ENCODE results near the gene TRAF1.

TRAF1 gene

GRCh38 chr9:120944434-120944843, 17.8 kb upstream of the TRAF1 start:
- H4K20me1 ChIP-seq = no peaks in the 10 kb centered on the region
- no peak overlapping the region for H3K4me3 ChIP-seq
- H3K9me3 ChIP-seq (replicated peaks in 1 of 11) = no peaks in the 10 kb centered on the region
- peaks cover 5 to 32% (median 17%) of the 10 kb centered on the region in 10 experiments; a peak in 16 of 20 replicates for H3K4me1 ChIP-seq
- peak overlapping the region in 6 of 11 experiments; percentile 19 to 65 (median 44); a peak in 8 of 22 replicates for H3K27ac ChIP-seq
- H3K4me2 ChIP-seq = peak overlapping the region in 9 of 11 experiments; percentile 2 to 62 (median 28); a peak in 11 of 22 replicates
- no peaks in the 10 kb centered on the region for H3K27me3 ChIP-seq
- H3K36me3 ChIP-seq = no peaks in the 10 kb centered on the region
- no peak overlapping the region for H3K9ac ChIP-seq
- no peak for TF ChIP-seq Cebpa-rat (IDR thresholded peaks at IDR 0.05)

- H3K9ac ChIP-seq = no peak overlapping the region
- H3K4me1 ChIP-seq = peaks cover 8 to 32% (median 21%) of the 10 kb centered on the region in 10 experiments; a peak in 19 of 20 replicates
- no peaks in the 10 kb centered on the region for H3K27me3 ChIP-seq
- no peak overlapping the region for H3K4me2 ChIP-seq
- H3K36me3 ChIP-seq = no peaks in the 10 kb centered on the region
- H4K20me1 ChIP-seq = no peaks in the 10 kb centered on the region
- H3K27ac ChIP-seq = no peak overlapping the region
- TF ChIP-seq Cebpa-rat (IDR thresholded peaks at IDR 0.05) = no peak
- no peaks in the 10 kb centered on the region for H3K9me3 ChIP-seq (replicated peaks in 1 of 11)
- H3K4me3 ChIP-seq = no peak overlapping the region
Measured at GRCh38 chr9:120942186-120943001, 15.8 kb upstream of the TRAF1 start.

GRCh38 chr9:120941046-120941770, 14.6 kb upstream of the TRAF1 start:
- no peaks in the 10 kb centered on the region for H4K20me1 ChIP-seq
- H3K9ac ChIP-seq = no peak overlapping the region
- no peak overlapping the region for H3K27ac ChIP-seq
- H3K4me3 ChIP-seq = no peak overlapping the region
- TF ChIP-seq Cebpa-rat (IDR thresholded peaks at IDR 0.05) = no peak
- H3K27me3 ChIP-seq = no peaks in the 10 kb centered on the region
- H3K36me3 ChIP-seq = no peaks in the 10 kb centered on the region
- no peaks in the 10 kb centered on the region for H3K9me3 ChIP-seq (replicated peaks in 1 of 11)
- H3K4me1 ChIP-seq = peaks cover 20 to 37% (median 30%) of the 10 kb centered on the region in 10 experiments
- H3K4me2 ChIP-seq = no peak overlapping the region

GRCh38 chr9:120940573-120940972, 14.0 kb upstream of the TRAF1 start:
- Histone ChIP-seq H3K9me3 (replicated peaks in 1 of 11) (no peaks in the 10 kb centered on the region), H3K36me3 (no peaks in the 10 kb centered on the region), H3K9ac (no peak overlapping the region), H3K27me3 (no peaks in the 10 kb centered on the region), H3K27ac (no peak overlapping the region), H3K4me2 (no peak overlapping the region), H4K20me1 (no peaks in the 10 kb centered on the region), H3K4me1 (peaks cover 27 to 38% (median 35%) of the 10 kb centered on the region in 10 experiments), H3K4me3 (no peak overlapping the region)
- no peak for TF ChIP-seq Cebpa-rat (IDR thresholded peaks at IDR 0.05)

- Histone ChIP-seq H3K27me3 (no peaks in the 10 kb centered on the region), H4K20me1 (no peaks in the 10 kb centered on the region), H3K9ac (no peak overlapping the region), H3K36me3 (no peaks in the 10 kb centered on the region), H3K9me3 (replicated peaks in 1 of 11) (no peaks in the 10 kb centered on the region), H3K4me2 (no peak overlapping the region), H3K4me3 (no peak overlapping the region), H3K27ac (no peak overlapping the region), H3K4me1 (peaks cover 36 to 42% (median 41%) of the 10 kb centered on the region in 10 experiments)
- TF ChIP-seq Cebpa-rat (IDR thresholded peaks at IDR 0.05) = no peak
Measured at GRCh38 chr9:120938851-120939250, 12.3 kb upstream of the TRAF1 start.

- peak overlapping the region in 5 of 11 experiments; percentile 21 to 93 (median 87); a peak in 4 of 22 replicates for H3K27ac ChIP-seq
- H3K27me3 ChIP-seq = no peaks in the 10 kb centered on the region
- H3K4me3 ChIP-seq = no peak overlapping the region
- no peak for TF ChIP-seq Cebpa-rat (IDR thresholded peaks at IDR 0.05)
- no peaks in the 10 kb centered on the region for H3K36me3 ChIP-seq
- H3K9ac ChIP-seq = peak overlapping the region in 3 of 11 experiments; percentile 7 to 24 (median 12); a peak in 5 of 22 replicates
- peak overlapping the region in 8 of 11 experiments; percentile 82 to 99 (median 96); a peak in 13 of 22 replicates for H3K4me2 ChIP-seq
- H3K4me1 ChIP-seq = peaks cover 45 to 54% (median 52%) of the 10 kb centered on the region in 10 experiments
- no peaks in the 10 kb centered on the region for H3K9me3 ChIP-seq (replicated peaks in 1 of 11)
- H4K20me1 ChIP-seq = no peaks in the 10 kb centered on the region
Measured at GRCh38 chr9:120937596-120937995, 11.0 kb upstream of the TRAF1 start.

GRCh38 chr9:120937127-120937526, 10.5 kb upstream of the TRAF1 start:
- TF ChIP-seq Cebpa-rat (IDR thresholded peaks at IDR 0.05) = no peak
- H3K36me3 ChIP-seq = no peaks in the 10 kb centered on the region
- peaks cover 49 to 58% (median 57%) of the 10 kb centered on the region in 10 experiments for H3K4me1 ChIP-seq
- H3K27me3 ChIP-seq = no peaks in the 10 kb centered on the region
- H3K9me3 ChIP-seq (replicated peaks in 1 of 11) = no peaks in the 10 kb centered on the region
- H3K9ac ChIP-seq = peak overlapping the region in 4 of 11 experiments; percentile 7 to 65 (median 18); a peak in 6 of 22 replicates
- peak overlapping the region in 10 of 11 experiments; percentile 82 to 99 (median 96); a peak in 18 of 22 replicates for H3K4me2 ChIP-seq
- H4K20me1 ChIP-seq = no peaks in the 10 kb centered on the region
- H3K4me3 ChIP-seq = no peak overlapping the region
- peak overlapping the region in 7 of 11 experiments; percentile 2 to 93 (median 74); a peak in 9 of 22 replicates for H3K27ac ChIP-seq

GRCh38 chr9:120936764-120937122, 10.1 kb upstream of the TRAF1 start:
- H3K9me3 ChIP-seq (replicated peaks in 1 of 11) = no peaks in the 10 kb centered on the region
- peak overlapping the region in 6 of 11 experiments; percentile 7 to 72 (median 55); a peak in 6 of 22 replicates for H3K9ac ChIP-seq
- H3K4me3 ChIP-seq = no peak overlapping the region
- H3K4me1 ChIP-seq = peaks cover 53 to 62% (median 60%) of the 10 kb centered on the region in 10 experiments
- H3K27me3 ChIP-seq = no peaks in the 10 kb centered on the region
- no peaks in the 10 kb centered on the region for H4K20me1 ChIP-seq
- H3K27ac ChIP-seq = peak overlapping the region in 7 of 11 experiments; percentile 3 to 94 (median 89); a peak in 9 of 22 replicates
- no peaks in the 10 kb centered on the region for H3K36me3 ChIP-seq
- TF ChIP-seq Cebpa-rat (IDR thresholded peaks at IDR 0.05) = no peak
- H3K4me2 ChIP-seq = peak overlapping the region in 10 of 11 experiments; percentile 82 to 99 (median 96); a peak in 20 of 22 replicates

Measured in BLaER1 treated with 17β-estradiol and CSF1 and Interleukin-3, amounts not matched to agents 10 nM and 100 nM (cell line).